ENCODE results near the gene TCF20.

DNA sequence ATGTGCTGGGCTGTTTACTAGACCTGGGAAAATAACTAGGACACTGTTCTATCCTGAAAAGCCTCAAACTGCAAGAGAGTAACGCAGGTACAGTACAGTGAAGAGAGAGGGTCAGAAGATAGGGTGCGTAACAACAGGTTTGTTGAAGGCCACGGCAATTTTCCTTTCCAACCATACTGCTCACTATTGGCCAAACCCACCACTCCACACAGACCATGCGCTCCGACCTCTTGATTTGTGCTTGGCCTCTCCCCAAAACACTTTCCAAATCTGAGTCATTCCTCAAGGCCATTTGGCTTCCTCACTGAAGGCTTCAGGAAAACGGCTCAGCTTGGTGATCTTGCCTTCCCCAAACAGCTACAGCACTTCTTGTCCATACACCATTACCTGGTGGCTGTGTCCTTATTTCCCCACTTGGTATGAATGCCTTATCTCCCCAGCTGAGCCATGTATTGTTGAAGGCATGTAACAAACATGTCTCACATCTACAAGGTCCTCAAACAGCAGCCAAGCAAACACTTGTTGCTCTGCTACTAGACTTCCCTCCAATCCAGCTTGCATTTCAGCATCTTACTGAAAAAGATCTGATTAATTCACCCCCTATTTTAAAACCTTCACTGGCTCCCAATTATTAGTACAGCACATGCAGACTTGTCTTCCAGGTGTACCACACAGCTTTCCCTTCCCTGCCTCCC, 40.9 kb downstream of the TCF20 start:
- TF ChIP-seq, protein P1, sequence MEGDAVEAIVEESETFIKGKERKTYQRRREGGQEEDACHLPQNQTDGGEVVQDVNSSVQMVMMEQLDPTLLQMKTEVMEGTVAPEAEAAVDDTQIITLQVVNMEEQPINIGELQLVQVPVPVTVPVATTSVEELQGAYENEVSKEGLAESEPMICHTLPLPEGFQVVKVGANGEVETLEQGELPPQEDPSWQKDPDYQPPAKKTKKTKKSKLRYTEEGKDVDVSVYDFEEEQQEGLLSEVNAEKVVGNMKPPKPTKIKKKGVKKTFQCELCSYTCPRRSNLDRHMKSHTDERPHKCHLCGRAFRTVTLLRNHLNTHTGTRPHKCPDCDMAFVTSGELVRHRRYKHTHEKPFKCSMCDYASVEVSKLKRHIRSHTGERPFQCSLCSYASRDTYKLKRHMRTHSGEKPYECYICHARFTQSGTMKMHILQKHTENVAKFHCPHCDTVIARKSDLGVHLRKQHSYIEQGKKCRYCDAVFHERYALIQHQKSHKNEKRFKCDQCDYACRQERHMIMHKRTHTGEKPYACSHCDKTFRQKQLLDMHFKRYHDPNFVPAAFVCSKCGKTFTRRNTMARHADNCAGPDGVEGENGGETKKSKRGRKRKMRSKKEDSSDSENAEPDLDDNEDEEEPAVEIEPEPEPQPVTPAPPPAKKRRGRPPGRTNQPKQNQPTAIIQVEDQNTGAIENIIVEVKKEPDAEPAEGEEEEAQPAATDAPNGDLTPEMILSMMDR (IDR thresholded peaks at IDR 0.05), result no peak
- TF ChIP-seq EP300 (IDR thresholded peaks at IDR 0.05) (no peak), POLR2A (IDR thresholded peaks at IDR 0.05) (no peak), POLR2AphosphoS5 (IDR thresholded peaks at IDR 0.05) (no peak)

Measured in upper lobe of left lung (tissue), 4 donors.